ENCODE data around the gene KLHL8. TPM values are rescaled to one million over a fixed set of nuclear protein-coding genes. Genes with fewer than 3 reads are reported as not detected.

KLHL8 gene
- total RNA-seq, 1 experiment from 2014 or later, result 7.5 TPM

GRCh38 chr4:87174672-87175071 lies 45.7 kb downstream of the KLHL8 start:
- Histone ChIP-seq H2BK15ac (ENCODE audit: low read depth, low read length) (no peak overlapping the region), H3K4ac (ENCODE audit: low read depth, low read length) (no peak overlapping the region), H3K4me2 (ENCODE audit: insufficient read depth, insufficient read length, low read length) (no peak overlapping the region), H3K56ac (ENCODE audit: insufficient read length, low read depth, low read length) (no peak overlapping the region), H3K4me1 (ENCODE audit: insufficient read depth, low read length) (no peaks in the 10 kb centered on the region), H2BK12ac (ENCODE audit: insufficient read length, low read depth, low read length) (no peak overlapping the region), H4K20me1 (ENCODE audit: control insufficient read depth, insufficient read depth, insufficient read length) (no peaks in the 10 kb centered on the region), H2AK5ac (ENCODE audit: insufficient read length, low read length) (no peak overlapping the region), H2BK120ac (ENCODE audit: low read depth, low read length, poor library complexity, severe bottlenecking) (no peak overlapping the region), H3K79me1 (ENCODE audit: insufficient read depth, low read depth, low read length, poor library complexity, severe bottlenecking) (no peaks in the 10 kb centered on the region), H3K23ac (ENCODE audit: insufficient read length, low read depth, low read length) (no peak overlapping the region), H2BK20ac (ENCODE audit: low read depth, low read length, poor library complexity, severe bottlenecking) (no peak overlapping the region), H2BK5ac (ENCODE audit: insufficient read length, low read length) (no peak overlapping the region), H3K23me2 (ENCODE audit: insufficient read length, low read depth, low read length, poor library complexity, severe bottlenecking) (no peaks in the 10 kb centered on the region), H3T11ph (ENCODE audit: low read length) (no peak overlapping the region), H4K91ac (ENCODE audit: insufficient read length, low read depth, low read length) (no peak overlapping the region), H3K27ac (ENCODE audit: insufficient read length, low read depth, low read length) (no peak overlapping the region), H3K27me3 (ENCODE audit: insufficient read depth, low read length) (no peaks in the 10 kb centered on the region), H3K14ac (ENCODE audit: insufficient read depth, low read length) (no peak overlapping the region), H3K9me3 (ENCODE audit: control insufficient read depth, low read depth, low read length) (no peaks in the 10 kb centered on the region), H4K8ac (replicated peaks; ENCODE audit: insufficient read length, low read depth, low read length) (no peak overlapping the region), H3K9ac (ENCODE audit: extremely low read depth, insufficient read length, low read length) (no peak overlapping the region), H2AFZ (ENCODE audit: low read length) (no peak overlapping the region), H3K79me2 (ENCODE audit: insufficient read depth, low read length) (no peaks in the 10 kb centered on the region), H3K18ac (ENCODE audit: insufficient read length, low read depth, low read length) (no peak overlapping the region), H4K5ac (ENCODE audit: insufficient read length, low read depth, low read length) (no peak overlapping the region)
- Mint-ChIP-seq H3K9me3 (no peaks in the 10 kb centered on the region), H3K36me3 (ENCODE audit: insufficient read depth in 1 of 3, low read depth in 3 of 3) (peaks cover 0 to 4% (median 2%) of the 10 kb centered on the region in 3 experiments; a peak in 4 of 7 replicates), H3K4me1 (no peaks in the 10 kb centered on the region), H3K27ac (no peak overlapping the region), H3K27me3 (ENCODE audit: low read depth) (no peaks in the 10 kb centered on the region), H3K4me3 (no peak overlapping the region)
- no peak for TF ChIP-seq CTCF (conservative IDR thresholded peaks at IDR 0.05)
- WGBS (ENCODE audit: extremely low coverage, insufficient read length, low lambda C conversion rate), result 100% methylated on average over 1 of the region's 2 CpGs
- DNase-seq, result no peak
